GM18519 (cell line): ENCODE data around the gene TMIGD2.
"Not testable (repeated sequence)": the region's sequence is repeated elsewhere in the genome, so short reads cannot be mapped to it uniquely, and the experiment has no call there.

Experiments used
- ATAC-seq: cut with Tn5 transposase; IDR thresholded peaks from one replicate; pipeline ENCODE4 v1.9.1; 2021; ENCODE audit warnings: mild to moderate bottlenecking, moderate library complexity; ENCODE audit not compliant: unreplicated experiment, low FRiP score

The TMIGD2 gene, protein sequence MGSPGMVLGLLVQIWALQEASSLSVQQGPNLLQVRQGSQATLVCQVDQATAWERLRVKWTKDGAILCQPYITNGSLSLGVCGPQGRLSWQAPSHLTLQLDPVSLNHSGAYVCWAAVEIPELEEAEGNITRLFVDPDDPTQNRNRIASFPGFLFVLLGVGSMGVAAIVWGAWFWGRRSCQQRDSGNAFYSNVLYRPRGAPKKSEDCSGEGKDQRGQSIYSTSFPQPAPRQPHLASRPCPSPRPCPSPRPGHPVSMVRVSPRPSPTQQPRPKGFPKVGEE

DNA sequence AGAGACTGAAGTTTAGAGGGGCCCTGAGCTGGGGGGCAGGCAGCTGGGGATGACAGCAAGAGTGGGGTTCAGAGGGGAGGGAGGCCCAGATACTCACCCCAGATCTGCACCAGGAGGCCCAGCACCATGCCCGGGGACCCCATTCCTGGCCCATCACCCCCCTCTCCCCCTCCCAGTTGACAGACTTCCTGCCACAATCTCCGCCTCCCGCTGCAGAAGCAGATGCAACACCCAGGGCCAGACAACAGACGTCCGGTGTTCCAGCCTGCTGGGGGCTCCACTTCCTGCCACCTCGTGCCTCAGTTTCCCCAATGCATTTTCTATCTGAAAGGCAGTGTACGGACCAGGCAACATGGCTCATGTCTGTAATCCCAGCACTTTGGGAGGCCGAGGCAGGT, at the start of gene TMIGD2:
Gene TMIGD2 (minus strand): TSS at position 147 of the 398 bp plus-strand sequence. CDS start 4 bp downstream, at position 143.
- ATAC-seq, result no peak

DNA sequence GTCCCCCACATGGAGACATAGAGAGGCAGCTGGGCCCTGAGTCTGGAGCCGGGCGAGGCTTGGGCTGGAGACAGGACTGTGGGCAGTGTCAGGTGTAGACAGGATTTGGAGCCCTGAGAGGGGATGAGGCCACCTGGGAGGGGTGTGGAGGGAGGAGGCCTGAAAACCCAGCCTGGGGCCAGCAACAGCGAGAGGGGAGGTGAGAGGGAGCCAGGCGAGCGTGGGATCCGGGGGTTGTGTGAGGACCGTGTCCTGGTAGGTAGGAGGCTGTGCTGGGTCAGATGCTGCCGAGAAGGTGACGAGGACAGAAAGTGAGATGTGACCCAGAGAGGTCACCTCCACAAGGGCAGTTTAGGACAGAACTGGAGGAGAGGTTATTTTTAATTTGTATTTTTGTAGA, 48.5 kb upstream of the TMIGD2 start:
- no peak for ATAC-seq

DNA sequence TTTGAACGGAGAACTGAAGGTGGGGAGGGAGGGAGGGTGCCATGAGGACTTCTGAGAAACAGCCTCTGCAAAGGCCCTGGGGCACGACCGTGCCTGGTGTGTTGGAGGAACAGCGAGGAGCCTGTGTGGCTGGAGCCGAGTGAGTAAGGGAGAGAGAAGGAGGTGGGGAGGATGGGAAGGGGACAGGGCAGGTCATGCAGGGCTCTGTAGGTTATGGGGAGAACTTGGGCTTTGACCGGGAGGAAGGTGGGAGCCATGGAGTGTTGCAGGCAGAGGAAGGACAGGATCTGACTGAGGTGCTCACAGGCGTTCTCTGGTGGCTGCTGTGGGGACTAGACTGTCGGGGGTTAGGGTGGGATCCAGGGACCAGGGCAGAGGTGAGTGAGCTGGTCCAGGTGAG, 47.9 kb upstream of the TMIGD2 start:
- no peak for ATAC-seq

DNA sequence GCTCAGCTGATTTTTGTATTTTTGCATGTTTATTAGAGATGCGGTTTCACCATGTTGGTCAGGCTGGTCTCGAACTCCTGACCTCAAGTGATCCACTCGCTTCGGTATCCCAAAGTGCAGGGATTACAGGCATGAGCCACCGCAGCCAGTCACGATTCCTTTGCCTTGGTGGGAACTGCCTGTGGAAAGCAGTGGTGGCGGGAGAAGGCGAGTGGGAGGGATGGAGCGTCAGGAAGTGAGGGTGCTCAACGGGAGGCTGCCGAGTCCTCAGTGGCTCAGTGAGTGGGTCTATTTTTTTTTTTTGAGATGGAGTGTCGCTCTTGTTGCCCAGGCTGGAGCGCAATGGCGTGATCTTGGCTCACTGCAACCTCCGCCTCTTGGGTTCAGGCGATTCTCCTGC, 47.0 kb upstream of the TMIGD2 start:
- ATAC-seq, result not testable (repeated sequence)

DNA sequence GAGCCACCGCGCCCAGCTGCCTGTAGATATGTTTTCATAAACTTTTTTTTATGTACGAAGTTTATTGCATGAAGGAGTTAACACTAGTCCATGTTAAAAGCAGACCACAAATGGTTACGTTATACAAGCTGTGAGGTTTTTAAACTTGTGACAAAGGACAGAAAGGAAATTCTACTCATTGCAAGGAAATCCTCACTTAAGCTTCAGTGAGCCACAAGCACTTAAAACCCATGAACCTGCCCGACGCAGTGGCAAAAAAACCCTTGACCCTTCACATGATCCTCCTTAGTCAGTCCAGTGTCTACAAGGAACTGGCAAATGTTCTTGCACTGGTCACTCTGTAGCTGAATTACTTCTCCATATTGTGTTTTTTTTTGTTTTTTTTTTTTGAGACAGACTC, 45.3 kb upstream of the TMIGD2 start:
- no peak for ATAC-seq

DNA sequence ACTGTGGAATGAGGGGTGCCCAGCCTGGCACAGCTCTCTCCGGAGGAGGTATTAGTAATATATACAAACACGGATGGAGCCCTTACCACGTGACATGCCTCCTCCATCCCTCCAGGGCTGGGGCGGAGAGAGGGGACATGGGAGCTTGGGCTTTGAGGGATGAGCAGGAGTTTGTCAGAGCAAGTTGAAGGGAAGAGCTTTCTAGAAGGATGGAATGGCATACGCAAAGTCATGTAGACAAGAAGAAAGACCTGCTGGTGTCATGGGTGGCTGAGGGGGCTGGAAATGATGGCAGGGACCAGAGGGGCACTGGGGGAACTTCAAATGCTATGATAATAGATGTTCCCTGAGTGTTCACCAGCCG, 43.8 kb upstream of the TMIGD2 start:
- ATAC-seq, result no peak

DNA sequence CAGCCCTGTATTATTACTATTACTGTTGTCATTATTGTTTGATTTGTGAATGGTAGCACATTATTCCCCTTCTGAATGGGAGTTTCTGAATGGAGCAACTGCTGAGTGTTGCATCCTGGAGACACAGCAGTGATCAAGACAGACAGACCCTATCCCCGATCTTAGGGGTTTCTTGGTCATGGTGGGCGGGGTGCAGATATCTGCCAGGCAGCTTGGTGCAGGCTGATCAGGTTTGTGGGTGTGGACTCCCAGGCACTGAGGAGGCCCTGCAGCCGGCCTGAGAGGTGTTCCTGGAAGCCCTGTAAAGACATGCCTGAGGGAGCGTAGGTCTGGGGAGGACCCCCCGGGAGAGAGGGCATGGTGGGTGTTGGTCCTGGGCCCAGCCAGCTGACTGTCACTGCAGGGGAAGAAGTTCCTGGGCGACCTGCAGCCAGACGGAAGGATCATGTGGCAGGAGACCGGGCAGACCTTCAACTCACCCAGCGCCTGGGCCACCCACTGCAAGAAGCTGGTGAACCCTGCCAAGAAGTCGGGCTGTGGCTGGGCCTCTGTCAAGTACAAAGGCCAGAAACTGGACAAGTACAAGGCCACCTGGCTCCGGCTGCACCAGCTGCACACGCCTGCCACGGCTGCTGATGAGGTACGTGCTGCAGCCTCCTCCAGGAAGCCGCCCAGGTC, 43.3 kb upstream of the TMIGD2 start:
- no peak for ATAC-seq

DNA sequence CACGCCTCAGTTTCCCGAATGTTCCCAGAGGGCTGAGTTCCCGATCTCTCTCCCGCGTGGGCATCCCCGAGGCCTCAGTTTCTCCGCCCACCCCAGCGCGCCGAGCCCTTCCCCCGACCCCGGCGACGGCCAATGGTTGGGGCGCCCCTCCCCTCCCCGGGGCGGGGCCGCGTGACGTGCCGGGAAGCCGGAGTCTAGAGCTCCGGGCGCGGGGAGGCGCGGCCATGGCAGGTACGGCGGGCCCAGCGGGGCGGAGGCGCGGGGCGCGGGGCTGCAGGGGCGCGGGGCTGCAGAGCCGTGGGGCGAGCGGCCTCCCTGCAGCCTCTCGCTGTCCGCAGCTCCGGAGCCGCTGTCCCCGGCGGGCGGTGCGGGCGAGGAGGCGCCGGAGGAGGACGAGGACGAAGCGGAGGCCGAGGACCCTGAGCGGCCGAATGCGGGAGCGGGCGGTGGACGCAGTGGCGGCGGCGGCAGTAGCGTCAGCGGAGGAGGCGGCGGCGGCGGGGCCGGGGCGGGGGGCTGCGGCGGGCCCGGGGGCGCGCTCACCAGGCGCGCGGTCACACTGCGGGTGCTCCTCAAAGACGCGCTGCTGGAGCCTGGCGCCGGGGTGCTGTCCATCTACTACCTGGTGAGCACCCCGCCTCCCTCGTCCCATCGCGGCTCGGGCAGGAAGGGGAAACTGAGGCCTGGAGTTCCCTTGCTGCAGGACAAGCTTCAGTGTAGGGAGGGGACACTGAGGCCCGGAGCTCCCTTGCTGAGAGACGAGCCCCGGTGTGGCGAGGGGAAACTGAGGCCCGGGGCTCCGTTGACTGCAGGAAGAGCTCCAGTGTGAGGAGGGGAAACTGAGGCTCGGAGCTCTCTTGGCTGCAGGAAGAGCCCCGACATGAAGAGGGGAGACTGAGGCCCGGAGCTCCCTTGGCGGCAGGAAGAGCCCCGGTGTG, 41.5 kb upstream of the TMIGD2 start, which contains the start of gene MPND:
Gene MPND (plus strand): TSS at position 193 of the 938 bp plus-strand sequence. CDS start 32 bp downstream, at position 225.
- ATAC-seq, result peak; percentile 33

DNA sequence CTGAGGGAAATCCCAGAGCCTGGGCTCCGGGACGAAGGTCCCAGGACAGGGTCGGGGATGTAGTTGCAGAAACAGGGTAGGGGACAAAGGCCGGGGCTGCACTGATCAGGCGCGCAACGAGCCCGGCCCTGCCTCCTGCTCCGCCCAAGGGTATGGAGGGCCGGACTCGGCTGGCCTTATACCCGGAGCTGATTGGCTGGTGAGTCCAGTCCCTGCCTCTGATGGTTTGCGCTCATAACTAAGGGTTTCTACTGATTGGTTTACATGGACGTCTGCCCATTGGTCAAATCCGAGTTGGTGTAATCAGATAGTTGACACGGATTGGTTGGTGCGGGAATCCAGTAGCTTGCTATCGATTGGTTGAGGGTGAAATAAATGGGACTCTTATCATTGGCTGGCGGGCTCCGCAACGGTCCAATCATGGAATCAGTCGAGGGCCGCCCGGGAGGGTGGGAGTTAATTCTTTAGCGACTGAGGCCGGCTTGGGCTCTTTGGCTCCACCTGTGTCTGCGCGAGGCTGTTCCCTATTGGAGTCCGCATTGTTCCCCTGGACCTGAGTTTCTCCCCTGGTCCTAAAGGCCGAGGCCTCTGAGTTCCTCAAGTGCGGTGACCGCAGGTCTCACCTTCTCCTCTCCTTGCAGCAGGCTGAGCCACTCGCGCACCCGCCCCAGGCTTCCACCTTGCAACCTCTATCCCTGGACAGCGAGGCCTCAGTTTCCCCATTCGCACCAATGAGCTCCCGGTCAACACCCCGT, 40.6 kb upstream of the TMIGD2 start:
- ATAC-seq, result peak; percentile 79

DNA sequence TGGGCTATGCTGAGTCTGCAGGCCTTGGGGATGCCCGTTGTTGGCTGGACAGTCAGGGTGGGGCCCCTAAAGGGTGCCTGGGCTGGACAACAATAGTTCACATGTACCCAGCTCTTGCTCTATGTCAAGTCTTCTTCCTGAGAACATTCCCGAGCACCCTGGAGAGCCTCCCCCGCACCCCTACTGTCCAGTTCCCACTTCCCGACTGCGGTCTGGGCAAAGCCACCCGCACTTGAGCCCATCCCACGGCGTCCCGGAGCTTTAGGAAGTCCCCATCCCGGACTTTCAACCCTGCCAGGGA, 40.1 kb upstream of the TMIGD2 start:
- no peak for ATAC-seq

DNA sequence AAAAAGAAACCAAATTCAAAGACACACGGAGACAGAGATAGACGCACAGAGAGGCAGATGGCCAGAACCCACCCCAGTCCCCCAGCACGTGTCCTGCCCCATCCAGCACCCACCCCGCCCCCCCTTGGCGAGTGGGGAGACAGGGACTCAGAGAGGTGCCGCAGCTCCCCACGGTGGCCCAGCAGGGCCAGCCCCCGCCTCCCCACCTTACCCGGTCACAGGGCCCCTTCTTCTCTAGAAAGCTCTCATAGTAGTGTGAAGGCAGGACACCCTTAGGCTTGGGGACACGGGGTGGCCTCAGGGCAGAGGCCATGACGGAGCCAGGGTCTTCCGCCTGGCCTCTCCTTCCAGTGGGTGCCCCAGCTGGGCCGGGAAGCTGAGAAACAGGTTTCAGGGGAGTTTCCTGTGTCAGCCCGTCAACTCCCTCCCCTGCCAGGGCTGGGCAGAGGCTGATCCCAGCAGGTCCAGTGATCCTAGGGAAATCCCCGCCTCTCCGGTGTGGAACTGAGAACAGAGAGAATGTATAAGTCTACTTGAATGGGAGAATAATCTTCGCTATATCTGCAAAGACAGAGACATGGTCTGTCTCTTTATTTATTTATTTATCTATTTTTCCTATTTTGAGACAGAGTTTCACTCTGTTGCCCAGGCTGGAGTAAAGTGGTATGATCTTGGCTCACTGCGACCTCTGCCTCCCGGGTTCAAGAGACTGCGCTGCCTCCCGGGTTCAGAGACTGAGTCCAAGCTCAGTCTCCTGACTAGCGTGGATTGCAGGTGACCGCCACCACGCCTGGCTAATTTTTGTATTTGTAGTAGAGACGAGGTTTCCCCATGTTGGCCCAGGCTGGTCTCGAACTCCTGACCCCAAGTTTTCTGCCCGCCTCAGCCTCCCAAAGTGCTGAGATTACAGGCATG, 36.5 kb upstream of the TMIGD2 start, which contains the start of gene STAP2:
Gene STAP2 (minus strand): TSS at position 387 of the 915 bp plus-strand sequence. CDS start 74 bp downstream, at position 313.
- no peak for ATAC-seq

DNA sequence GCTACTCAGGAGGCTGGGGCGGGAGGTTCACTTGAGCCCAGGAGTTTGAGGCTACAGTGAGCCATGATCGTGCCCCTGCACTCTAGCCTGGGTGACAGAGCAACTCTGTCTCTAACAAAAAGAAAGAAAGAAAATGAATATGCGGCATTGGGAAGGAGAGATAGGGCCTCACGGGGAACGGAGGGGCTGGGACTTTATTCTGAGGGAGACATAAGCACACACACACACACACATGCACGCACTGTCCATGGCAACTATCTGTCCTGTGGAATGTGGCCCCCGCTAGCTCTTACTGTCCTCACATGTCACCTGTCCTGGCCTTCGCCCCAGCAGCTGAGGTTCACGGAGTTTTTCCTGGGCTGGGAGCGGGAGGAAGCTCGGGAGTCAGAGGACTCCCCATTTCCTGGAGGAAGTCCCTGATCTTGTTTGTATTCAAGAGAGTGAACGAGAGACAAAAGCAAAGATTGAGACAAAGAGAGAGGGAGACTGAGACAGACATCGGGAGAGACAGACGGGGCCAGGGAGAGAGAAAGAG, 35.8 kb upstream of the TMIGD2 start:
- no peak for ATAC-seq

DNA sequence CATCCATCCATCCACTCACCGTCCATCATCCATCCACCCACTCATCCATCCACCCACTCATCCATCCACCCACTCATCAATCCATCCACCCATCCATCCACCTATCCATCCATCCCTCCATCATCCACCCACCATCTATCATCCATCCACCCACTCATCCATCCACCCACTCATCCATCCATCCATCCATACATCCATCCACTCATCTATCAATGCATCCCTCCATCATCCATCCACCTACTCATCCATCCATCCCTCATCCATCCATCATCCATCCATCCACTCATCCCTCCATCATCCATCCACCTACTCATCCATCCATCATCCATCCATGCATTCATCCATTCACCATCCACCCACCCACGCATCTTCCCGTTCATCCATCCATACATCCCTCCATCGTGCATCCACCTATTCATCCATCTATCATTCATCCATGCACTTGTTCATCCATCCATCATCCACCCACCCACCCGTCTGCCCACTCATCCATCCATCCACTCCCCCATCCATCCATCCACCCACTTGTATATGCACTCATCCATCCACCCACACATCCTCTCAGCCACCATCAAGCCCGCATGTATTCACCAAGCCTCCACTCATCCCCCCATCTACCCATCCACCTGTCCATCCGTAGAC, 32.9 kb upstream of the TMIGD2 start:
- ATAC-seq, result no peak

DNA sequence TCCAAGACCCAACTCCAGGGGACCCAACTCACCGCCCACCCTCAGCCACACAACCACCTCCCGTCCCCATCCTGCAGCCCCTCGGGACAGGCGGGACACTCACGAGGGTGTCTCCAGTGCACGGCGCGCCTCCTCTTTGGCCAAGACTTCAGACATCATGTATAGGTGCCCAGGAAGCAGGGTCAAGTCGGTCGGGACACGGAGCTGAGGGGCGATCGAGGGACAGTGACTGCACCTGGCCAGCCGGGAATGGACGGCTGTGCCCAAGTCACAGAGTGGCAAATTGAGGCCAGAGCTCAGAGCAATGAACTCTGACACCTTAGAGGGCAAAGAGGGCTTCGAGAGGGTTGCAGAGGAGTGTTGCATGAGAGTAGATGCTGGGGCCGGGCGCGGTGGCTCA, 27.7 kb upstream of the TMIGD2 start:
- no peak for ATAC-seq

DNA sequence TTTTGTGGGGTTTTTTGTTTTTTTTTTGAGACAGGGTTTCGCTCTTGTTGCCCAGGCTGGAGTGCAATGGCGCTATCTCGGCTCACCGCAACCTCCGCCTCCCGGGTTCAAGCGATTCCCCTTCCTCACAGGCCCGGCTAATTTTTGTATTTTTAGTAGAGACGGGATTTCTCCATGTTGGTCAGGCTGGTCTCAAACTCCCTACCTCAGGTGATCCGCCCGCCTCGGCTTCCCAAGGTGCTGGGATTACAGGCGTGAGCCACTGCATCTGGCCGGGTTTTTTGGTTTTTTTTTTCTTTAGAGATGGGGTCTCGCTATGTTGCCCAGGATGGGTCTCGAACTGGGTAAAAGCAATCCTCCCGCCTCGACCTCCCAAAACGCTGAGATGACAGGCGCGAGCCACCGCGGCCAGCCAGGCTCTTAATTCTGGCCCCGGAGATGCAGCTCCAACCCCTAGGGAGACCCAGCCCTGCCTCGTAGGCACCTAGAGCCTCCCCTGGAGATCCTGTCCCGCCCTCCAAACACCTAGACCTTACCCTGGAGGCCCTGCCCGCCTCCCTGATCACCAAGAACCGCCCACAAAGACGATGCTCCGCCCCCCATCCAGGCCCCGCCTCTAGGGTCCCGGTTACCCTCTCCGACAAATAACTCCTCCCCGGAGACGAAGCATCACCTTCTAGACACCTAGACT, 26.9 kb upstream of the TMIGD2 start:
- ATAC-seq, result not testable (repeated sequence)

DNA sequence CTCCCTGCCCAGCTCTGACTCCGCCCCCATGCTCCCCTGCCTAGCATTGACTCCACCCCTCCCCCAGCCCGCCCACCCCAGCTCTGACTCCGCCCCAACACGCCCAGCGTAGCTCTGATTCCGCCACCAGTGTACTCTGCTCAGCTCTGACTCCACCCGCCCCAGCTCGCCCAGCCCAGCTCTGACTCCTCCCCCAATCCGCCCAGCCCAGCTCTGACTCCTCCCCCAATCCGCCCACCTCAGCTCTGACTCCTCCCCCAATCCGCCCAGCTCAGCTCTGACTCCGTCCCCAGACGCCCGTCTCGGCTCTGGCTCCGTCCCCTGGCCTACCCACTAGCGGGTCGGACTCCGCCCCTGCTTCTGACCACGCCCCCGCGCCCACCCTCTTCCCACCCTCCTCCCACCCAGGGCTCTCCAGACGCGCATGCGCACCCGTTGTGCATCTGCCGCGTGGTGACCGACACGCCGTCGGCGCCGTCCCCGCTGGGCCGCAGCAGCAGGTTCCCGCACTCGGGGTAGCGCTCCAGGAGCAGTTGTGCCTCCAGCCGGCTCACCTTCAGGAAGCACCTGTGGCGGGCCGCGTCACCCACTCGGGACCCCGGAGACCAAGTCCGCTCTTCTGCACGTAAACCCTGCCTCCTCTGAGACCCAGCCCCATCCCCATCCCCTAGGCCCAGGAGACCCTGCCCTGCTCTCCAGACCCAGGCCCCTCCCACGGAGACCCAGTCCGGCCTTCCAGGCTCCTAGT, 26.2 kb upstream of the TMIGD2 start:
- ATAC-seq, result peak; percentile 63

DNA sequence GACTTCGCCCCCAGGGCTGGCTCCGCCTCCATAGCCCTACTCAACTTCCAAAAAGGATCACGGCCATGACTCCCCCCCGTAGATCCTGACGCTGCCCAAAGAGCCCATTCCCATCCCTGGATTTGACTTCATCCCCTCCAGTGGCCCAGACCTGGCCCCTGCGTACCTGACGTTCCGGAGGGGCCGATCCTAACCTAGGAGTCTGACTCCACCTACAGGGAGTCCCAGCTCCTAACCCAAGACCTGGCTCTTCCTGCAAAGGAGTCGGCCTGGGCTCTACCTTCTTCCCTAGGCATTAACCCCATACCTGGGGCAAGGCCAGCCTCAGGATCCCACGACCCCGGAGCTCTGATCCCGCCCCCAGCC, 25.7 kb upstream of the TMIGD2 start:
- ATAC-seq, result no peak
